HepG2 (cell line): Measurements from ENCODE around the gene POLN. TPM values are rescaled to one million over a fixed set of nuclear protein-coding genes. Genes with fewer than 3 reads are reported as not detected.

ENCODE experiments used
- FIP1L1 ChIP-seq: fragments of 200-400 bp; formaldehyde crosslinking; IDR thresholded peaks from 2 replicates; pipeline ENCODE4 v1.6.1; 2018; ENCODE audit warnings: low read depth, mild to moderate bottlenecking, low read length, moderate library complexity, borderline replicate concordance; ENCODE audit not compliant: insufficient read depth
- MBNL3 ChIP-seq: fragments of 250-450 bp; sonication (Bioruptor Pico); conservative IDR thresholded peaks from 2 replicates; pipeline ENCODE4 v1.8.0; 2022; ENCODE audit warnings: mild to moderate bottlenecking, inconsistent platforms
- TCF7 ChIP-seq: sonication (generic); IDR thresholded peaks from 2 replicates; pipeline ENCODE4 v1.6.1; 2016; ENCODE audit warnings: antibody characterized with exemption, low read depth
- ZNF232 ChIP-seq: sonication (generic); formaldehyde crosslinking; IDR thresholded peaks from 2 replicates; pipeline ENCODE4 v1.4.0; 2020; ENCODE audit warnings: missing genetic modification reagents, borderline replicate concordance
- ZNF326 ChIP-seq: sonication (generic); formaldehyde crosslinking; IDR thresholded peaks from 2 replicates; pipeline ENCODE4 v1.4.0; 2020; ENCODE audit warnings: missing genetic modification reagents, borderline replicate concordance
- ZNF414 ChIP-seq: sonication (generic); formaldehyde crosslinking; IDR thresholded peaks from 2 replicates; pipeline ENCODE4 v1.5.0; 2020; ENCODE audit warnings: missing genetic modification reagents
- ZNF577 ChIP-seq: sonication (generic); formaldehyde crosslinking; IDR thresholded peaks from 2 replicates; pipeline ENCODE4 v1.4.0; 2020; ENCODE audit warnings: mild to moderate bottlenecking, low read depth, missing genetic modification reagents, borderline replicate concordance
- ZNF672 ChIP-seq: sonication (generic); formaldehyde crosslinking; IDR thresholded peaks from 2 replicates; pipeline ENCODE4 v1.8.1; 2022; ENCODE audit warnings: missing genetic modification reagents
- ZNF7 ChIP-seq: IDR thresholded peaks from 2 replicates; pipeline ENCODE4 v1.6.1; 2016; ENCODE audit warnings: missing biosample characterization, missing genetic modification reagents
- polyA plus RNA-seq, 8 experiments: library from polyadenylated mRNA; depleted of rRNA in 3 of 8; stranded (reverse) in 7 of 8; unstranded in 1 of 8; fragments of >200 nt; fragmentation: Illumina TruSeq in 4 of 8; extraction: Trizol in 4 of 8; gene quantifications; 2 replicates each; pipeline versions ENCODE4 v1.2.1 to v1.2.3, GENCODE V29; 2011 to 2016; ENCODE audit warnings: low read depth in 4 of 8, missing spikeins in 1 of 8, mixed read lengths in 1 of 8; ENCODE audit not compliant: insufficient read depth in 1 of 8
- total RNA-seq, 5 experiments: library from RNA; depleted of rRNA; stranded (reverse); fragments of >200 nt; fragmentation: Illumina TruSeq; extraction: Trizol; gene quantifications; 2 replicates each; pipeline ENCODE4 v1.2.3, GENCODE V29; 2016; ENCODE audit warnings: low read depth in 1 of 5
- TF ChIP-seq, protein P1 (sequence below): sonication (generic); formaldehyde crosslinking; IDR thresholded peaks from 2 replicates; pipeline ENCODE4 v1.5.0; 2020; ENCODE audit warnings: missing genetic modification reagents
- TF ChIP-seq, protein P2 (sequence below): sonication (generic); formaldehyde crosslinking; IDR thresholded peaks from 2 replicates; pipeline ENCODE4 v1.4.0; 2020; ENCODE audit warnings: mild to moderate bottlenecking, missing genetic modification reagents

Gene POLN
- total and polyA plus RNA-seq, 2 of the 13 experiments (the other 11 are each of a cell fraction or from before 2014, with no cell fraction given), result 0.93 to 1.5 TPM

DNA sequence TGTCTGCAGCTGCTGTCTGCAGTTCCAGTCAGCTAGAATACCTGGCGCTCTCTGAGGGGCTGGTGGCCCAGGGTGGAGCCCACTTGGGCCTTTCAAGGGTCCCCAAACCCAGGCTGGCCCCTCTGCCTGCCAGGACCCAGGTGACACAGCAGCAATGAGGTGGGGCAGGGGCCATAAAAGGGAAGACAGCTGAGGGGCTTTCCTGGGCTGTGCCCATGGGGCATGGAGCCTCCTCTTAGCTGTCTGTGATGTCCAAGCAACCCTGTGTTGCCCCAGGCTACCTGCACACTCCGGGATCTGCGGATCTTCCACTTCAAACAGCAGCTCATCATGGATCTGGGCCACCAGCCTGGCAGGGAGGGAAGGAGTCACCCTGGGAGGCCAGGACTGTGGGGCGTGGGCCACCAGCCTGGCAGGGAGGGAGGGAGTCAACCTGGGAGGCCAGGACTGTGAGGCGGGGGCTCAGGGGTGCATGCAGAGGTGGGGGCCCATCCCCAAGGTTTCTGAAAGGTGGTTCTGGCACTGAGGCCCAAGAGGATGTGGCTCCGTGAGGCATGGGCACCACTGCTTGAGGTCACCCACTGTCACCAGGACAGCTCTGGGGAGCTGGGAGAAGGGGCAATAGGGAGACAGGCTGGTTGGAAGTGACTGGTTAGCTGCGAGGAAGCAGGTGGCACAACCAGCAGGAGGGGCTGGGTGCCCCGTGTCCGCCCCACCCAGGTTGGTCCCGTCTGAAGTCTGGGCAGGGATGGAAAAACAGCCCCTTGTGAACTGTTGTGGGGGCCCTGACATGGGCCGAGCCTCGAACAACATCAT is 166.5 kb downstream of the POLN start (continued):
- TF ChIP-seq ZNF414 (CRISPR knock-in tag), result no peak
- no peak for TF ChIP-seq ZNF326 (CRISPR knock-in tag)
- no peak for TF ChIP-seq ZNF232 (CRISPR knock-in tag)
- TF ChIP-seq FIP1L1, result no peak
- TF ChIP-seq, protein P1, sequence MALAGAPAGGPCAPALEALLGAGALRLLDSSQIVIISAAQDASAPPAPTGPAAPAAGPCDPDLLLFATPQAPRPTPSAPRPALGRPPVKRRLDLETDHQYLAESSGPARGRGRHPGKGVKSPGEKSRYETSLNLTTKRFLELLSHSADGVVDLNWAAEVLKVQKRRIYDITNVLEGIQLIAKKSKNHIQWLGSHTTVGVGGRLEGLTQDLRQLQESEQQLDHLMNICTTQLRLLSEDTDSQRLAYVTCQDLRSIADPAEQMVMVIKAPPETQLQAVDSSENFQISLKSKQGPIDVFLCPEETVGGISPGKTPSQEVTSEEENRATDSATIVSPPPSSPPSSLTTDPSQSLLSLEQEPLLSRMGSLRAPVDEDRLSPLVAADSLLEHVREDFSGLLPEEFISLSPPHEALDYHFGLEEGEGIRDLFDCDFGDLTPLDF (CRISPR knock-in tag), result no peak
- TF ChIP-seq MBNL3, result no peak
- no peak for TF ChIP-seq TCF7
- no peak for TF ChIP-seq ZNF577 (CRISPR knock-in tag)
- no peak for TF ChIP-seq ZNF7 (CRISPR knock-in tag)
- TF ChIP-seq, protein P2, sequence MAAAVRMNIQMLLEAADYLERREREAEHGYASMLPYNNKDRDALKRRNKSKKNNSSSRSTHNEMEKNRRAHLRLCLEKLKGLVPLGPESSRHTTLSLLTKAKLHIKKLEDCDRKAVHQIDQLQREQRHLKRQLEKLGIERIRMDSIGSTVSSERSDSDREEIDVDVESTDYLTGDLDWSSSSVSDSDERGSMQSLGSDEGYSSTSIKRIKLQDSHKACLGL (CRISPR knock-in tag), result no peak
- TF ChIP-seq ZNF672 (CRISPR knock-in tag), result no peak
